Skeletal muscle cell (primary cell): ENCODE results near the gene KCNQ5.
"Not testable (repeated sequence)": the region's sequence is repeated elsewhere in the genome, so short reads cannot be mapped to it uniquely, and the experiment has no call there.

ENCODE experiments used
- DNase-seq: peaks from one replicate; pipeline ENCODE4 v3.0.0-alpha.2; 2010; ENCODE audit warnings: low read depth
- H3K4me3 ChIP-seq: 2 replicates; pipeline ENCODE4 v1.5.1; 2011; ENCODE audit warnings: low read depth, mild to moderate bottlenecking, control low read depth, low read length, moderate library complexity

The KCNQ5 gene

GRCh38 chr6:72864799-72865198 is 242.9 kb downstream of the KCNQ5 start:
- DNase-seq, result no peak
- no peak overlapping the region for H3K4me3 ChIP-seq

GRCh38 chr6:72865467-72865866 is 243.6 kb downstream of the KCNQ5 start:
- no peak overlapping the region for H3K4me3 ChIP-seq
- DNase-seq, result peak; percentile 13

- H3K4me3 ChIP-seq, result no peak overlapping the region
These were observed 247.8 kb downstream of the KCNQ5 start for GRCh38 chr6:72869621-72870020.

GRCh38 chr6:72873433-72873832 is 251.6 kb downstream of the KCNQ5 start:
- H3K4me3 ChIP-seq, result no peak overlapping the region
- DNase-seq, result no peak

More at GRCh38 chr6:72869621-72870020, 247.8 kb downstream of the KCNQ5 start:
- no peak for DNase-seq

- DNase-seq, result no peak
- no peak overlapping the region for H3K4me3 ChIP-seq
These were observed 254.4 kb downstream of the KCNQ5 start for GRCh38 chr6:72876256-72876655.

- no peak for DNase-seq
- no peak overlapping the region for H3K4me3 ChIP-seq
These were observed 264.3 kb downstream of the KCNQ5 start for GRCh38 chr6:72886170-72886569.

- DNase-seq, result no peak
These were observed 268.4 kb downstream of the KCNQ5 start for GRCh38 chr6:72890233-72890632.

GRCh38 chr6:72890671-72891070 is 268.8 kb downstream of the KCNQ5 start:
- no peak overlapping the region for H3K4me3 ChIP-seq
- DNase-seq, result peak; percentile 31

More at GRCh38 chr6:72890233-72890632, 268.4 kb downstream of the KCNQ5 start:
- H3K4me3 ChIP-seq, result no peak overlapping the region

GRCh38 chr6:72892901-72893300 is 271.0 kb downstream of the KCNQ5 start:
- DNase-seq, result no peak
- H3K4me3 ChIP-seq, result no peak overlapping the region

- H3K4me3 ChIP-seq, result no peak overlapping the region
- no peak for DNase-seq
These were observed 272.2 kb downstream of the KCNQ5 start for GRCh38 chr6:72894091-72894490.

- not testable (repeated sequence) for H3K4me3 ChIP-seq, DNase-seq
These were observed 276.4 kb downstream of the KCNQ5 start for GRCh38 chr6:72898313-72898712.

GRCh38 chr6:72905705-72906478 is 284.0 kb downstream of the KCNQ5 start:
- no peak overlapping the region for H3K4me3 ChIP-seq
- no peak for DNase-seq

GRCh38 chr6:72911463-72912155 is 289.7 kb downstream of the KCNQ5 start:
- no peak overlapping the region for H3K4me3 ChIP-seq
- DNase-seq, result peak; percentile 16

- no peak overlapping the region for H3K4me3 ChIP-seq
- no peak for DNase-seq
These were observed 291.9 kb downstream of the KCNQ5 start for GRCh38 chr6:72913797-72914196.

GRCh38 chr6:72916298-72916697 is 294.4 kb downstream of the KCNQ5 start:
- no peak for DNase-seq
- H3K4me3 ChIP-seq, result no peak overlapping the region

- H3K4me3 ChIP-seq, result no peak overlapping the region
- no peak for DNase-seq
These were observed 295.0 kb downstream of the KCNQ5 start for GRCh38 chr6:72916906-72917305.

- no peak for DNase-seq
- H3K4me3 ChIP-seq, result no peak overlapping the region
These were observed 300.5 kb downstream of the KCNQ5 start for GRCh38 chr6:72922401-72922800.

GRCh38 chr6:72925136-72925535 is 303.3 kb downstream of the KCNQ5 start:
- DNase-seq, result no peak
- no peak overlapping the region for H3K4me3 ChIP-seq

- DNase-seq, result no peak
- H3K4me3 ChIP-seq, result no peak overlapping the region
These were observed 308.8 kb downstream of the KCNQ5 start for GRCh38 chr6:72930556-72931132.

GRCh38 chr6:72931325-72931887 is 309.5 kb downstream of the KCNQ5 start:
- DNase-seq, result no peak
- H3K4me3 ChIP-seq, result no peak overlapping the region
